ENCODE data around the gene LIPE.

LIPE gene

GRCh38 chr19:42412661-42413076 lies 14.5 kb downstream of the LIPE start:
- no peak for DNase-seq (ENCODE audit: low spot score)

- DNase-seq (ENCODE audit: low spot score): no peak
These were observed 15.0 kb downstream of the LIPE start for GRCh38 chr19:42412227-42412626.

- DNase-seq (ENCODE audit: low spot score): no peak
These were observed 15.5 kb downstream of the LIPE start for GRCh38 chr19:42411581-42412178.

GRCh38 chr19:42410371-42410770 lies 16.8 kb downstream of the LIPE start:
- no peak for DNase-seq (ENCODE audit: low spot score)

- no peak for DNase-seq (ENCODE audit: low spot score)
These were observed 17.7 kb downstream of the LIPE start for GRCh38 chr19:42409477-42409876.

- no peak for DNase-seq (ENCODE audit: low spot score)
These were observed 19.4 kb downstream of the LIPE start for GRCh38 chr19:42407816-42408175.

GRCh38 chr19:42407085-42407815 lies 19.9 kb downstream of the LIPE start:
- DNase-seq (ENCODE audit: low spot score): no peak

- no peak for DNase-seq (ENCODE audit: low spot score)
These were observed 21.1 kb downstream of the LIPE start for GRCh38 chr19:42406111-42406510.

- no peak for DNase-seq (ENCODE audit: low spot score)
These were observed 23.6 kb downstream of the LIPE start for GRCh38 chr19:42403586-42403985.

GRCh38 chr19:42402376-42403116 lies 24.6 kb downstream of the LIPE start:
- no peak for DNase-seq (ENCODE audit: low spot score)

- DNase-seq (ENCODE audit: low spot score): peak; percentile 78
These were observed 25.6 kb downstream of the LIPE start for GRCh38 chr19:42401365-42402303.

GRCh38 chr19:42400404-42400803 lies 26.8 kb downstream of the LIPE start:
- no peak for DNase-seq (ENCODE audit: low spot score)

- DNase-seq (ENCODE audit: low spot score): no peak
These were observed 29.7 kb downstream of the LIPE start for GRCh38 chr19:42397263-42398166.

- peak; percentile 98 for DNase-seq (ENCODE audit: low spot score)
These were observed 30.6 kb downstream of the LIPE start for GRCh38 chr19:42396381-42397262.

- no peak for DNase-seq (ENCODE audit: low spot score)
These were observed 32.4 kb downstream of the LIPE start for GRCh38 chr19:42394751-42395150.

- DNase-seq (ENCODE audit: low spot score): no peak
These were observed 35.0 kb downstream of the LIPE start for GRCh38 chr19:42392165-42392564.

GRCh38 chr19:42389899-42390298 lies 37.3 kb downstream of the LIPE start, which contains the start of gene CNFN:
TSS of gene CNFN (minus strand) at chr19:42390297. CDS start at chr19:42389037, 1,260 bp downstream.
- DNase-seq (ENCODE audit: low spot score): no peak

GRCh38 chr19:42388851-42389489 lies 38.2 kb downstream of the LIPE start:
- no peak for DNase-seq (ENCODE audit: low spot score)

- peak; percentile 48 for DNase-seq (ENCODE audit: low spot score)
These were observed 40.0 kb downstream of the LIPE start for GRCh38 chr19:42386974-42387707.
